Globus pallidus (tissue), 1 donor: ENCODE measurements around the gene JAKMIP3.

Source experiments
- DNase-seq: peaks from one replicate; pipeline ENCODE4 v3.0.0-alpha.2; 2015; ENCODE audit warnings: low spot score

JAKMIP3 gene

GRCh38 chr10:132097609-132098377 is 32.0 kb downstream of the JAKMIP3 start:
- no peak for DNase-seq

GRCh38 chr10:132098539-132099388 is 33.0 kb downstream of the JAKMIP3 start:
- DNase-seq, result no peak

DNA sequence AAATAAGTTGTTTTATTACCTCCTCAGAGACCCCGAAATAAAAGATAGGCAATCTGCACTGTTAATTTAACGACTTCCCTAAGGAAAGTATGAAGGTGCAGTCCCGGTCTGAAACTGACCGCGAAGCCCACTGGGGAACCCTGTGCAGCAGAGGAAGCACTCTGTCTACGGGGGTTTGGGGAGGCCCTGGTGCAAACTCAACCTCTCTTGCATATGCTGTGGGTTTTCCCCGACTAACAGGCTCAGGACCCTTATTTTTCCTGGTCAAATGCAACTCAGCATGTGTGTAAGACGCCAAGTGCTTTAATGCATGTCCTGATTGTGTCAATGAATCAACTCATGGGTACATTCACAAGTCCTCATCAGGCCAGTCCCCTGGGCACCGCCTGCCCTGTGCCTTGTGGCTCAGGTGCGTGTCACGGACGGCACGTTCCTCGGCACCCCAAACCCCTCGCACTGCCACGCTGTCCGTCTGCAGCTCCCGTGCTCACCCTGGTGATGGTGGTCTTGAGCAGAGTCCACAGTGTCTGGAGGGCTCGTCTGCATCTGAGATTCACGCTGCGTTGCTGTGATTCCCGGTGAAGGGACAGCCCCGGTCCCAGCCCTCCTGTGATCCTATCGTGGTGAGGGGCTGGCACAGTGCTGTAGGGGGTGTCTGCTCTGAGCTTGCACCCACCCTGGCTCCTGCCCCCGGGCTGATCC is 33.8 kb downstream of the JAKMIP3 start:
- no peak for DNase-seq

GRCh38 chr10:132100091-132100481 is 34.3 kb downstream of the JAKMIP3 start:
- DNase-seq, result no peak

DNA sequence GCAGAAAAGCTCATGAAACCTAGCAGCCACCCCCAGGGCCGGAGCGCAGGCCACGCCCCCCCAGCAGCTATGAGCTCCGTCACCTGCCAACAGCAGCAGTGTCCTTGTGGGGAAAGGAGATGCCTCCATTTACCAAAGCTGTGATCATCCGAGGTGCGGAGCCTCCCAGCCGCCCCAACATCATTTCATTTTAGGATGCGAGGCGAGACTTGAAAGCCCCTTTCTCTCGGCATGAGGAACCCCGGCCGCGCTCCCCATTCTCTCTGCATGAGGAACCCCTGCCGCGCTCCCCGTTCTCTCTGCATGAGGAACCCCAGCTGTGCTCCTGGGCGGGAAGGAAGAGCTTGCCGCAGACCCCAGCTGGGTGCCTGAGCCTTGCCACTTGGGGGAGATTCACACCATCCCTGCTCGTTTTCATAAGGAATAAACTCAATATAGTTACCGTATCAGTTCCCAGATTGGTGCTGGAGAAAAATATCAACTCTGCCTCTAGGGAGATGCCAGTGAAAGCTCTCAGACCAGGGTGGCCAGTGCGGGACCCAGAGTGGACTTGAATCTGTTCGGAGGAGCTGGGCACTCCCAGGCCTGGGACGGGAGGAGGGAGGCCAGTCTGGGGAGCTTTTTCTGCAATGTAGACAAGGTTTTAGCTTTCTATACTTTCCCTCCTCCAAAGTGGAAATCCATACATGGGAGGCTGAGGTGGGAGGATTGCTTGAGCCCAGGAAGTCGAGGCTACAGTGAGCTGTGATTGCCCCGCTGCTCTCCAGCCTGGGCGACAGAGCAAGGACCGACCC is 35.0 kb downstream of the JAKMIP3 start:
- no peak for DNase-seq

- no peak for DNase-seq
These were observed 35.8 kb downstream of the JAKMIP3 start for GRCh38 chr10:132101529-132101928.

DNA sequence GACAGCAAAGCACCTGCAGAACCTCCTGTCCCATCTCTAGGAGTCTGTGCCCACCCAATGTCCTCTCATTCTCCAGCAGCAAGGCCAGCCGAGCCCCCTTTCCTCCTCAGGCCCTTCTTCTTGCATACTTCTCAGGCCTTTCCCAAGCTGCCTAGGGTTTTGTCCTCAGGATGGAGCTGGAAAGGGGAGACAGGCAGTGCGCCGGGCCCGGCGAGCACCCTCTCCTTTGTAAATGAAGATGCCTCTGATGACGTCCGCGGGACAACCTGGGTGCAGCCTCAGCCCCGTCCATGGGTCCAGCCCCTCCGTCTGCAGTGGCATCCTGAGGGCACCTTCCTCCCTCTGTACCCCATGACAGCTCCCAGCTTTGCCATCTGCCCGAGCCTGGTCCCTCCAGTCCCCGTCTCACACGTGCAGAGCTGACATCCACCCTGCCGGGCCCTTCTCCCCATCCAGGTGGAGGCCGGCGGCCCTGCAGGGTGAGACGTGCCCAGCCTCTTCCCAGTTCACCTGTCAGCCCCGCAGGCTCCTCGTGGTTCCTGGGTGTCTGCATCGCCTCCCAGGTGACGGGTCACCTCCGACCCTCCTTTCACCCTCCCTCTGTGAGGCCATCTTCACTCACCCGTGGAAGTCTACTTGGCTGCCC is 36.4 kb downstream of the JAKMIP3 start:
- DNase-seq, result no peak

DNA sequence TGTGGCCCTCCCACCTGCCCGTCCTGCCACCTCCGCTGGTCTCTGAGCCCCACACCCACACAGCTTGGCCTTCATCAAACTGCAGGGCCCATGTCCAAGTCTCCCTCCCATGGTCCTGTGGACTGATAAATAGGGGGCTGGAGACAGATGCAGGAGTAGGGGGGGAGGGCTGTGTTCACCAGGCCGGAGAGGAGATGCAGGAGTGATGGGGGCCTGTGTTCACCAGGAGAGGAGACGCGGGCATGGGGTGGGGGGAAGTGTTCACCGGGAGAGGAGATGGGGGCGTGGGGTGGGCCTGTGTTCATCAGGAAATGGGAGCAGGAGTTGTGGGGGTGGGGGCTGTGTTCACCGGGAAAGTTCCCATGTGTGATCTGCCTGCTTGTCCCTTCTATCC is 37.0 kb downstream of the JAKMIP3 start:
- no peak for DNase-seq

GRCh38 chr10:132103116-132103910 is 37.6 kb downstream of the JAKMIP3 start:
- no peak for DNase-seq

GRCh38 chr10:132104062-132104461 is 38.3 kb downstream of the JAKMIP3 start:
- DNase-seq, result no peak

GRCh38 chr10:132104471-132105301 is 38.9 kb downstream of the JAKMIP3 start:
- DNase-seq, result no peak

DNA sequence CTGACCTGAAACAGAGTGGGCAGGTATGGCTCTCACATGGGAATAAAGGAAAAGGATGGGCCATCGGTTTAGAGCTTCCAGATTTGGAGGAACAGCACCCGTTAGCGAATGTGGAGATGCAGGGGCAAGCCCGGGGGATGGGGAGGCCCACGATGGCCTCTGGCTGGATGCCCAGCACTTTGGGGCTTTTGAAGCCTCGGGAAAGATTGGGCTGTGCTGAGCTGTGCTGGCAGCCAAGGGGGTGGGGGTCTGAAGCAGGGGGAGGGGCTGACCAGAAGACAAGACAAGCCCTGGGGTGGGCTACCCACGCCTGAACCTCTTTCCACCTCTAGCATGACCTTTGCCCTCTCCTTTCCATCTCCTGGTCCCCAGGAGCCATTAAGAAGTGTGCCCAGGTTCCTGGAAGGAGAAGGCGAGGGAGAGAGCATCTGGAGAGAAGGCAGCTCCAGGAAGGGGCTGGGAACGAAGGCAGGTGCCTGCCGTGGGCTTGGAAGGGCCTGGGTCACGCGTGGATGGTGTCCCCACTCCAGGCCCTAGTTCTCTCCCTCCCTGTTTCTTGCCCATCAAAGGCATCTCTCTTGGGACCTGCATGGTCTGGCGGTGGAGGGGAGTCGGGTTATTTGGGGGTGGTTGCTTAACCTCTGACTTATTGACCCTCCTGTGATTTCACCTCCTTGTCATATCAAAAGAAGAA is 39.7 kb downstream of the JAKMIP3 start:
- DNase-seq, result no peak

GRCh38 chr10:132106431-132106830 is 40.7 kb downstream of the JAKMIP3 start:
- DNase-seq, result no peak

DNA sequence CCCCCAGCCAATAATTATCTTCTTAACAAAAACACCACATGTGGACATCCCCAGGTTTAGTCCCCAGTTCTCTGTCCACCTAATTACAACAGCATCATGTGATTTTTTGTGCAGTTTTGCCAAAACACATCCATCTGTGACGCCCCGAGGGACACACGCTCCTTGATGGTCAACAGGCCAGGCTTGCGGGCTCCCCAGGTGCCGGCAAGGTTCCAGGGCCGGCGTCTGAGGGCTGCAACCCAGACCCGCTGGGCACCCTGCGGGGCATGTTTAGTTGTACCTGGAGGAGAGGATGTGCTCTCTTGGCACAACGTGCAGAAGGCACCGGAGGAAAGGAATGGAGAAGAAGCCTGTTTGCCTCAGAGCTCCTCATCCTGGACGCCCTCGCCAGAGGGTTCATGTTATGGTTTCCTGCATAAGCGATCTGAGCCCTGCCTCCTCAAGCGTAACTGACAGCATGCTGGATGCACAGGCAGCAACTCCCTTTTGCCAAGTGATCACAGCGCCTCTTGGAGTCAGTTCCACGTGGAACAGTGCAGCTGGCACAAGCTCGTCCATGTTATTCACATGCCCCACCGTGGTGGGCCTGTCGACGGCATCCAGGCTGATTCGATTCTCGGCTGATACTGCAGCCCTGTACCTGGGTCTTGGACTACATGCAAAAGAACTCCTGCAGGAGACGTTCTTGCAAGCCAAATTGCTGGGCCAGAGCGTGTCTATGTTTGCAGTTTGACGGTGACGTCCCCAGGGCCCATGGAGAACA is 41.6 kb downstream of the JAKMIP3 start:
- DNase-seq, result peak; percentile 52

DNA sequence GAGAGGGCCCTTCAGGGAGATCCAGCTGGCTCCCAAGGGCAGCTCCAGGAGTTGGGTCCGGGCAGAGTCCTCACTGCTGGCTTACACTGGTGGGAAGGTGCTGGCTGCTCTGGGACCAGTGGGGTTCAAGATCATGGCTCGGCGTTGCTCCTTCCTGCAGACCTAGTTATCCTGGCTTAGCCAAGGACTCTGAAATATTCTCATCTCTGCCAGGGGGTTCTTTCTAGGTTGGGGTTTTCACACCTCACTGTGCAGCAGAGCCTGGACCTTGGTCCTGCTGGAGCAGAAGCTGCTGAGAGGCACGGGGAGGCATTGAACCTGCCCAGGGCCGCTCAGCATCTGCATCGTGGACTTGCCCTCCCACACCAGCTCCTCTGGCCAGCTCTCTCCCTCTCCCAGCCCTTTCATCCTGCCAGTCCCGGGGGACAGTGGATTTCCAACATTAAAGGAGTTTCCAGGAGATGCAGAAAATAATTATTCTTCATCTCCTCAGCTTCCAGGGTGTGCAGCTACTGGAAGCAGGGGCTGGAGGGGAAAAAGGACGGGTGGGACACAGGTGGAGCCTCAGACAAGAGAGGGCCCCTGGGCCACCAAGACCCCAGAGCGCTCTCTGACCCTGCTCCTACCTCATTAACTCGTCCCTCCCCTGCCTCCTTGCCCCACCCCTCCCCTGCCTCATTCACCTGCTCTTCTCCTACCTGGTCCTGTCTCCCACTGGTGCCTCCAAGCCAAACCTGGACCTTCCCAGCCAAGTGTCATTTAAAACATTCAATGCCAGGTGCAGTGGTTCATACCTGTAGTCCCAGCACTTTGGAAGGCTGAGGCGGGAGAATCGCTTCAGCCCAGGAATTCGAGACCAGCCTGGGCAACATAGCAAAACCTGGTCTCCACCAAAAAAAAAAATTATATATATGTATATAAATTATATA is 42.5 kb downstream of the JAKMIP3 start:
- DNase-seq, result peak; percentile 46

GRCh38 chr10:132109341-132110110 is 43.8 kb downstream of the JAKMIP3 start:
- peak; percentile 59 for DNase-seq
